Measurements from ENCODE around the gene ABCC6. TPM values are rescaled to one million over a fixed set of nuclear protein-coding genes. Genes with fewer than 3 reads are reported as not detected.
"Not testable (repeated sequence)": the region's sequence is repeated elsewhere in the genome, so short reads cannot be mapped to it uniquely, and the experiment has no call there.

ABCC6 gene
- total RNA-seq, 3 donors from 2014 or later (not counting 1 experiment from before 2014, with no cell fraction given): 0.16 to 0.25 TPM; not detected in 1

GRCh38 chr16:16106466-16106865 lies 116.8 kb downstream of the ABCC6 start:
- H3K36me3 Mint-ChIP-seq: peaks cover 10% of the 10 kb centered on the region
- WGBS (ENCODE audit: insufficient coverage): 94% methylated on average over 6 of the region's 6 CpGs

GRCh38 chr16:16105646-16106045 lies 117.6 kb downstream of the ABCC6 start:
- Mint-ChIP-seq H3K4me1 (no peaks in the 10 kb centered on the region), H3K4me3 (no peak overlapping the region), H3K9me3 (no peaks in the 10 kb centered on the region), H3K27ac (no peak overlapping the region), H3K27me3 (ENCODE audit: low read depth in 2 of 2) (no peaks in the 10 kb centered on the region), H3K36me3 (peaks cover 10% of the 10 kb centered on the region)
- 94% methylated on average over 14 of the region's 14 CpGs for WGBS (ENCODE audit: insufficient coverage)
- H3K36me3 ChIP-seq (ENCODE audit: control insufficient read depth, insufficient read depth, low read length): peaks cover 28% of the 10 kb centered on the region
- DNase-seq: no peak
- H3K4me3 ChIP-seq (ENCODE audit: low read length): no peak overlapping the region
- ATAC-seq: no peak
- intact Hi-C loops (cut with micrococcal nuclease): no loop called here
- no peaks in the 10 kb centered on the region for H3K27me3 ChIP-seq (ENCODE audit: control insufficient read depth, insufficient read depth, low read length)
- H3K27ac ChIP-seq (ENCODE audit: low read length): no peak overlapping the region
- no peaks in the 10 kb centered on the region for H3K4me1 ChIP-seq (ENCODE audit: control insufficient read depth, insufficient read depth, low read length)
- no peaks in the 10 kb centered on the region for H3K9me3 ChIP-seq (ENCODE audit: control insufficient read depth, insufficient read depth, low read length)
- no peak for TF ChIP-seq CTCF (IDR thresholded peaks at IDR 0.05)

More at GRCh38 chr16:16106466-16106865, 116.8 kb downstream of the ABCC6 start:
- DNase-seq (no peak), ATAC-seq (peak in 1 of 3 donors; percentile 17)
- H3K4me3 Mint-ChIP-seq: no peak overlapping the region
- H3K27me3 ChIP-seq (ENCODE audit: control insufficient read depth, insufficient read depth, low read length): no peaks in the 10 kb centered on the region
- no peak overlapping the region for H3K4me3 ChIP-seq (ENCODE audit: low read length)
- intact Hi-C loops (cut with micrococcal nuclease): no loop called here
- no peaks in the 10 kb centered on the region for H3K27me3 Mint-ChIP-seq (ENCODE audit: low read depth in 2 of 2)
- H3K27ac Mint-ChIP-seq: no peak overlapping the region
- peaks cover 33% of the 10 kb centered on the region for H3K36me3 ChIP-seq (ENCODE audit: control insufficient read depth, insufficient read depth, low read length)
- no peaks in the 10 kb centered on the region for H3K9me3 Mint-ChIP-seq
- H3K9me3 ChIP-seq (ENCODE audit: control insufficient read depth, insufficient read depth, low read length): no peaks in the 10 kb centered on the region
- H3K4me1 ChIP-seq (ENCODE audit: control insufficient read depth, insufficient read depth, low read length): no peaks in the 10 kb centered on the region
- no peak overlapping the region for H3K27ac ChIP-seq (ENCODE audit: low read length)
- TF ChIP-seq CTCF (IDR thresholded peaks at IDR 0.05): no peak
- no peaks in the 10 kb centered on the region for H3K4me1 Mint-ChIP-seq

GRCh38 chr16:16104804-16105141 lies 118.5 kb downstream of the ABCC6 start:
- H3K9me3 ChIP-seq (ENCODE audit: control insufficient read depth, insufficient read depth, low read length); H3K4me3 Mint-ChIP-seq; H3K4me1 ChIP-seq (ENCODE audit: control insufficient read depth, insufficient read depth, low read length); H3K27me3 ChIP-seq (ENCODE audit: control insufficient read depth, insufficient read depth, low read length); intact Hi-C loops (cut with micrococcal nuclease); H3K27ac ChIP-seq (ENCODE audit: low read length); DNase-seq; H3K9me3 Mint-ChIP-seq; H3K4me3 ChIP-seq (ENCODE audit: low read length); H3K27me3 Mint-ChIP-seq (ENCODE audit: low read depth in 2 of 2); H3K4me1 Mint-ChIP-seq; ATAC-seq; H3K27ac Mint-ChIP-seq: not testable (repeated sequence)
- 97% methylated on average over 21 of the region's 21 CpGs for WGBS (ENCODE audit: insufficient coverage)
- peaks cover 10% of the 10 kb centered on the region for H3K36me3 Mint-ChIP-seq
- H3K36me3 ChIP-seq (ENCODE audit: control insufficient read depth, insufficient read depth, low read length): peaks cover 27% of the 10 kb centered on the region

GRCh38 chr16:16104132-16104803 lies 119.0 kb downstream of the ABCC6 start:
- H3K9me3 ChIP-seq (ENCODE audit: control insufficient read depth, insufficient read depth, low read length); H3K4me1 Mint-ChIP-seq; H3K27ac ChIP-seq (ENCODE audit: low read length); H3K27me3 Mint-ChIP-seq (ENCODE audit: low read depth in 2 of 2); intact Hi-C loops (cut with micrococcal nuclease); H3K9me3 Mint-ChIP-seq; H3K4me3 ChIP-seq (ENCODE audit: low read length); H3K27me3 ChIP-seq (ENCODE audit: control insufficient read depth, insufficient read depth, low read length); H3K27ac Mint-ChIP-seq; DNase-seq; H3K4me1 ChIP-seq (ENCODE audit: control insufficient read depth, insufficient read depth, low read length); H3K4me3 Mint-ChIP-seq; ATAC-seq: not testable (repeated sequence)
- H3K36me3 ChIP-seq (ENCODE audit: control insufficient read depth, insufficient read depth, low read length): peaks cover 27% of the 10 kb centered on the region
- peaks cover 10% of the 10 kb centered on the region for H3K36me3 Mint-ChIP-seq
- WGBS (ENCODE audit: insufficient coverage): 94% methylated on average over 13 of the region's 16 CpGs

Measured in natural killer cell (primary cell).